Vagina (tissue), 2 donors: Measurements from ENCODE around the gene AVPR2. TPM values are rescaled to one million over a fixed set of nuclear protein-coding genes. Genes with fewer than 3 reads are reported as not detected.

Experiments used
- DNase-seq, 2 donors: peaks; one replicate each; pipeline ENCODE4 v3.0.0-alpha.2; 2017; ENCODE audit errors: extremely low spot score in 2 of 2
- H3K27ac ChIP-seq: fragments of 200-600 bp; sonication (generic); one replicate; pipeline ENCODE4 v1.5.1; 2019
- H3K27me3 ChIP-seq: fragments of 200-600 bp; sonication (generic); one replicate; pipeline ENCODE4 v1.5.1; 2019
- H3K36me3 ChIP-seq, 2 donors: fragments of 200-600 bp; sonication (generic); one replicate each; pipeline ENCODE4 v1.5.1; 2017 to 2019
- H3K4me1 ChIP-seq: fragments of 200-600 bp; sonication (generic); one replicate; pipeline ENCODE4 v1.5.1; 2019
- H3K4me3 ChIP-seq, 2 donors: fragments of 200-600 bp; sonication (generic); 1 replicate in 1 of 2; 2 replicates in 1 of 2; pipeline ENCODE4 v1.5.1; 2016 to 2019
- H3K9me3 ChIP-seq: fragments of 200-600 bp; sonication (generic); one replicate; pipeline ENCODE4 v1.5.1; 2019
- POLR2A ChIP-seq, 2 donors: fragments of 450-650 bp; IDR thresholded peaks; one replicate each; pipeline ENCODE4 v1.6.1; 2017; ENCODE audit warnings: antibody characterized with exemption in 2 of 2, mild to moderate bottlenecking in 2 of 2, moderate library complexity in 2 of 2
- POLR2AphosphoS5 ChIP-seq, 2 donors: sonication (generic); formaldehyde crosslinking; IDR thresholded peaks; one replicate each; pipeline ENCODE4 v1.9.0; 2017; ENCODE audit warnings: antibody characterized with exemption in 2 of 2, mild to moderate bottlenecking in 2 of 2, low read depth in 1 of 2; ENCODE audit not compliant: insufficient read depth in 1 of 2
- intact Hi-C: fragments of 100-400 bp; cut with DNase I; formaldehyde crosslinking; loops from one replicate; pipeline ENCODE4 v1.15.1; 2023
- total RNA-seq: library from RNA; depleted of rRNA; stranded (reverse); fragments of >200 nt; gene quantifications from one replicate; pipeline ENCODE4 v1.2.3, GENCODE V29; 2016
- TF ChIP-seq, protein P1 (sequence below), 3 experiments: fragments of 450-650 bp in 2 of 3; fragments of 200-600 bp in 1 of 3; sonication (generic) in 1 of 3; IDR thresholded peaks; one replicate each; pipeline ENCODE4 v1.5.1; 2017 to 2019; ENCODE audit warnings: antibody characterized with exemption in 3 of 3, mild to moderate bottlenecking in 2 of 3, moderate library complexity in 2 of 3

Gene AVPR2
- total RNA-seq, 1 donor from 2014 or later: 4.9 TPM

DNA sequence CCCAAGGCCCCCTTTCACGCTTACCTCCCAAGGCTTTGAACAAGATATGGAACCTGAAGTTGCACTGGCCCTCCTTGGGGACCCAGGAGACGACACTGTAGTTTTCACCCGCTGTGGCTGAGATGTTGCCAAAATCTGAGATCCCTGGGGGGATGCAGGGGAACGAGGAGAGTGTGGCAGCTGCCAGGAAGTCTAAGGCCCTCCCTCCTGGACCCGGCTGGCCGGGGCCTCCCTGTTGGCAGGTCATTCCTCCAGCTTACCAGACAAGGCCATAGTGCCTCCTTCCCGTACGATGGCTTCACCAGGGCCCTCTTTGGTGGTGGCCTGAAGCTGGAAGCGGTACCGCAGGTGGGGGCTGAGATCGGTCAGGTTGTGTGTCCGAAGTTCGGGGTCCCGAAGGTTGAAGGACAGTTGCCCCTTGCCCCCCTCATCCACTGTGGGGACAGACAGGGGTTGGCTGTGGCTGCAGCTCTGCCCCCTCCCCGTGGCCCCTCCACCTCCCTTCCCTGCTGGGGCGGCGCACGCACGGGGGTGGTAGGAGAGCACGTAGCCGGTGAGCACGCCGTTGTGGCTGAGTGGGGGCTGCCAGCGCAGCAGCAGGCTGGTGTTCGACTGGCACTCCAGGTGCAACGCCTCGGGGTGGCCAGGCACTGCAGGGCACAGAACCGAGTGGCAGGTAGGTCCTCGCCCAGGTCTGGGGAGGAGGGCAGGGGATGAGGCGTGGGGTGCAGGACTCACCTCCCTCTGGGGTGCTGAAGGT, 39.7 kb upstream of the AVPR2 start:
- Histone ChIP-seq H3K9me3 (no peaks in the 10 kb centered on the region), H3K36me3 (no peaks in the 10 kb centered on the region), H3K27ac (no peak overlapping the region), H3K4me1 (no peaks in the 10 kb centered on the region), H3K4me3 (no peak overlapping the region), H3K27me3 (no peaks in the 10 kb centered on the region)
- intact Hi-C loops: loop anchor here (10.0 kb wide), 1 partner anchor 770 kb away; no protein-coding TSS in a partner anchor
- TF ChIP-seq, protein P1, sequence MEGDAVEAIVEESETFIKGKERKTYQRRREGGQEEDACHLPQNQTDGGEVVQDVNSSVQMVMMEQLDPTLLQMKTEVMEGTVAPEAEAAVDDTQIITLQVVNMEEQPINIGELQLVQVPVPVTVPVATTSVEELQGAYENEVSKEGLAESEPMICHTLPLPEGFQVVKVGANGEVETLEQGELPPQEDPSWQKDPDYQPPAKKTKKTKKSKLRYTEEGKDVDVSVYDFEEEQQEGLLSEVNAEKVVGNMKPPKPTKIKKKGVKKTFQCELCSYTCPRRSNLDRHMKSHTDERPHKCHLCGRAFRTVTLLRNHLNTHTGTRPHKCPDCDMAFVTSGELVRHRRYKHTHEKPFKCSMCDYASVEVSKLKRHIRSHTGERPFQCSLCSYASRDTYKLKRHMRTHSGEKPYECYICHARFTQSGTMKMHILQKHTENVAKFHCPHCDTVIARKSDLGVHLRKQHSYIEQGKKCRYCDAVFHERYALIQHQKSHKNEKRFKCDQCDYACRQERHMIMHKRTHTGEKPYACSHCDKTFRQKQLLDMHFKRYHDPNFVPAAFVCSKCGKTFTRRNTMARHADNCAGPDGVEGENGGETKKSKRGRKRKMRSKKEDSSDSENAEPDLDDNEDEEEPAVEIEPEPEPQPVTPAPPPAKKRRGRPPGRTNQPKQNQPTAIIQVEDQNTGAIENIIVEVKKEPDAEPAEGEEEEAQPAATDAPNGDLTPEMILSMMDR (IDR thresholded peaks at IDR 0.05): no peak
- TF ChIP-seq POLR2A (IDR thresholded peaks at IDR 0.05) (no peak), POLR2AphosphoS5 (IDR thresholded peaks at IDR 0.05; ENCODE audit: insufficient read depth in 1 of 2, low read depth in 1 of 2) (no peak)
- DNase-seq: no peak

DNA sequence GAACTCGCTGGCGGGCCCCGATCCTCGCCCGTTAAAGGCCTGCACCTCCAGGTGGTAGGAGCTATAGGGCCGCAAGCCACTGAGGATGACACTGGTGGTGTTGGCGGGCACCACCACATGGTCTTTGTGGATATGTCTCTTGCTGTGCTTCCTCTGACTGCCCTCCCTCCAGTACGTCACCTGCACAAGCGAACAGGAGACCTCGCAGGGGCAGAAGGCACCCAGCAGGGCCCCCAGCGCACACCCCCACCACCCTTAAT, 39.2 kb upstream of the AVPR2 start:
- Histone ChIP-seq H3K9me3 (no peaks in the 10 kb centered on the region), H3K4me1 (no peaks in the 10 kb centered on the region), H3K36me3 (no peaks in the 10 kb centered on the region), H3K27ac (no peak overlapping the region), H3K4me3 (no peak overlapping the region), H3K27me3 (no peaks in the 10 kb centered on the region)
- DNase-seq: no peak
- TF ChIP-seq POLR2AphosphoS5 (IDR thresholded peaks at IDR 0.05; ENCODE audit: insufficient read depth in 1 of 2, low read depth in 1 of 2): no peak
- TF ChIP-seq, protein P1 (IDR thresholded peaks at IDR 0.05): no peak
- no peak for TF ChIP-seq POLR2A (IDR thresholded peaks at IDR 0.05)
- intact Hi-C loops: loop anchor here (10.0 kb wide), 1 partner anchor 770 kb away; no protein-coding TSS in a partner anchor

DNA sequence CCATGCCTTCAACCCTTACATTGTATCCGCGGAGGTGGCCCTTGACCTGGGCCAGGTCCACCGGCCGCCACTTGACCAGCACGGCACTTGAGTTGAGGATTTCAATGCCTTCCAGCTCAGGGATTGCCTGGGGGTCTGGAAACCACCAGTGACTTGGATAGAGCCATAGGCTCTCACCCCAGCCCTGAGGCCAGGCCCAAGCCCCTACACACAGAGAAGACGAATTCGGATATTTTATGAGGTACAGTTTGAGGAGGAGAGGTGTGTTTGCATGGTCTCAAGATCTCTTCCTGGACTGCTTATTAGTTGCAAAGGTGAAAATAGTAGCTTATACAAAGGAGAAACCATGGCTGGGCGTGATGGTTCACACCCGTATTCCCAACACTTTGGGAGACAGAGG, 38.8 kb upstream of the AVPR2 start:
- H3K4me1 ChIP-seq: no peaks in the 10 kb centered on the region
- H3K27me3 ChIP-seq: no peaks in the 10 kb centered on the region
- DNase-seq: no peak
- no peaks in the 10 kb centered on the region for H3K9me3 ChIP-seq
- intact Hi-C loops: loop anchor here (10.0 kb wide), 1 partner anchor 771 kb away; no protein-coding TSS in a partner anchor
- no peak overlapping the region for H3K4me3 ChIP-seq
- TF ChIP-seq POLR2AphosphoS5 (IDR thresholded peaks at IDR 0.05; ENCODE audit: insufficient read depth in 1 of 2, low read depth in 1 of 2): no peak
- TF ChIP-seq, protein P1 (IDR thresholded peaks at IDR 0.05): no peak
- no peak for TF ChIP-seq POLR2A (IDR thresholded peaks at IDR 0.05)
- no peaks in the 10 kb centered on the region for H3K36me3 ChIP-seq
- H3K27ac ChIP-seq: no peak overlapping the region

DNA sequence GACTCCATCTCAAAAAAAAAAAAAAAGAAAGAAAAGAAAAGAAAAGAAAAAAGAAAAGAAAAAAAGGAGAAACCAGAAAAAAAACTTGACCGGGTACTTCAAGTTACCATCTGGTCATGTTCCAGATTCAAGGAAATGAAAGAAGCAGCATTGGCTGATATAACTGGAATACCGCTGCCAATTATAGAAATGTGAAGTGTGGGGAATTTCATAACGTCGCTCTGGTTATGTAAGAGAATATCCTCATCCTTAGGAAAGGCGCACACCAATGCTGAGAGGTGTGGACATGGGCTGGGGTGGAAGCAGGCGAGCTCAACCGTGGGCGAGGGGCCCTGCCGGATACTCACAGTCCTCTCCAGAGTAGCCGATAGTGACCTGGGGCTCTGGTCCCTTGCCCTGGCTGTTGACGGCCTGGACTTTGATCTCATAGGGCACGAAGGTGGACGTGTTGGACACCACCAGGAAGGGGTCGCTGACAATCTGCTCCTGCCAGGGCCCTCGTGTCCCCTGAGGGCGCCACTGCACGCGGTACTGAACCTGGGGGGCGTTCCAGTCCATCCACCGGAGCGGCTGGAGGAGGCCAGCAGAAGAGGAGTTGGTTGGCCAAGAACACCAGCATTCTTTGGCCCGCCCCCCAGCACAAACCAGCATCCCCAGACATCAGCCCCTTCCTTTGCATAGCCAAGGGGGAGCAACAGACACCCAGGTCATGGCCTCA, 38.0 kb upstream of the AVPR2 start:
- H3K36me3 ChIP-seq: no peaks in the 10 kb centered on the region
- no peaks in the 10 kb centered on the region for H3K9me3 ChIP-seq
- no peak for TF ChIP-seq POLR2A (IDR thresholded peaks at IDR 0.05)
- no peak for TF ChIP-seq POLR2AphosphoS5 (IDR thresholded peaks at IDR 0.05; ENCODE audit: insufficient read depth in 1 of 2, low read depth in 1 of 2)
- TF ChIP-seq, protein P1 (IDR thresholded peaks at IDR 0.05): no peak
- H3K27ac ChIP-seq: no peak overlapping the region
- intact Hi-C loops: loop anchor here (10.0 kb wide), 1 partner anchor 772 kb away; no protein-coding TSS in a partner anchor
- no peak overlapping the region for H3K4me3 ChIP-seq
- H3K27me3 ChIP-seq: no peaks in the 10 kb centered on the region
- H3K4me1 ChIP-seq: no peaks in the 10 kb centered on the region
- DNase-seq: no peak

DNA sequence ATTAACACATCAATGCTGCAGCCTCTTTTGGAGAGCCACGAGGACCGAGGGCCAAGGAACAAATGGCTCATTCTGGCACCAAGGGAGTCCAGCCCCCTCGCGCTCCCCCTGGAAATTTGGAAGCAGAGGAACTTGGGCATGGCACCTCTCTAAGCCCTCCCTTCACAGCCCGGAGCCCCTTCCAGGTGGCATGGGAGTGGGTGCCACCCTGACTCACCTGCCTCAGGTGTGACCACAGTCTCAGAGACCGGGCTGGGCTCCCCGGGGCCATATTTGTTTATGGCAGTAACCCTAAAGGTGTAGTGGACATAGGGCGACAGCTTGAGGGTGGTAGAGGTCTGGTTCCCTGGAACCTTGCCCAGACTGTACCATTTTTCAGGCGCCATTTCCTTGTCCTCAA, 37.3 kb upstream of the AVPR2 start:
- intact Hi-C loops: loop anchor here (10.0 kb wide), 1 partner anchor 772 kb away; no protein-coding TSS in a partner anchor
- no peak overlapping the region for H3K27ac ChIP-seq
- no peaks in the 10 kb centered on the region for H3K4me1 ChIP-seq
- no peak for DNase-seq
- no peaks in the 10 kb centered on the region for H3K9me3 ChIP-seq
- no peak for TF ChIP-seq POLR2A (IDR thresholded peaks at IDR 0.05)
- no peak for TF ChIP-seq POLR2AphosphoS5 (IDR thresholded peaks at IDR 0.05; ENCODE audit: insufficient read depth in 1 of 2, low read depth in 1 of 2)
- TF ChIP-seq, protein P1 (IDR thresholded peaks at IDR 0.05): no peak
- no peaks in the 10 kb centered on the region for H3K36me3 ChIP-seq
- H3K27me3 ChIP-seq: no peaks in the 10 kb centered on the region
- H3K4me3 ChIP-seq: no peak overlapping the region
